CD14-positive monocyte (primary cell): ENCODE data around the gene ZNF683. TPM values are rescaled to one million over a fixed set of nuclear protein-coding genes. Genes with fewer than 3 reads are reported as not detected.

Experiments
- DNase-seq, 3 donors: peaks; one replicate each; pipeline ENCODE4 v3.0.0-alpha.2; 2011 to 2022
- H2AFZ ChIP-seq: 2 replicates; pipeline ENCODE4 v1.6.0; 2012; ENCODE audit warnings: mild to moderate bottlenecking, low read depth, low read length, inconsistent platforms; ENCODE audit not compliant: insufficient read depth, poor library complexity, severe bottlenecking
- H3K27ac ChIP-seq, 2 donors: 1 replicate in 1 of 2; 2 replicates in 1 of 2; pipeline ENCODE4 v1.5.1; 2012 to 2013; ENCODE audit warnings: low read length in 2 of 2, control low read depth in 1 of 2, inconsistent platforms in 1 of 2, low read depth in 1 of 2, mild to moderate bottlenecking in 1 of 2
- H3K27me3 ChIP-seq, 2 donors: one replicate each; pipeline versions ENCODE4 v1.6.0 to v1.6.1; 2011 to 2013; ENCODE audit warnings: low read length in 2 of 2; ENCODE audit not compliant: control insufficient read depth in 2 of 2, insufficient read depth in 2 of 2
- H3K36me3 ChIP-seq, 2 donors: replicated peaks in 1 of 2; 1 replicate in 1 of 2; 2 replicates in 1 of 2; pipeline versions ENCODE4 v1.5.1 to v1.6.1; 2012 to 2013; ENCODE audit warnings: low read length in 2 of 2, control low read depth in 1 of 2, inconsistent platforms in 1 of 2, mild to moderate bottlenecking in 1 of 2; ENCODE audit not compliant: insufficient read depth in 2 of 2, control insufficient read depth in 1 of 2
- H3K4me1 ChIP-seq, 2 donors: 1 replicate in 1 of 2; 2 replicates in 1 of 2; pipeline versions ENCODE4 v1.5.1 to v1.6.1; 2012 to 2013; ENCODE audit warnings: low read length in 2 of 2, control low read depth in 1 of 2, inconsistent platforms in 1 of 2, mild to moderate bottlenecking in 1 of 2, moderate library complexity in 1 of 2; ENCODE audit not compliant: insufficient read depth in 2 of 2, control insufficient read depth in 1 of 2
- H3K4me2 ChIP-seq: replicated peaks from 2 replicates; pipeline ENCODE3; 2012; ENCODE audit warnings: low read length, moderate library complexity, mild to moderate bottlenecking; ENCODE audit not compliant: poor library complexity, severe bottlenecking; ENCODE audit errors: extremely low read depth
- H3K4me3 ChIP-seq, 3 experiments: fragments of 200-600 bp in 1 of 3; sonication (generic) in 1 of 3; replicated peaks in 1 of 3; 1 replicate in 2 of 3; 2 replicates in 1 of 3; pipeline ENCODE4 v1.5.1; 2011 to 2013; ENCODE audit warnings: low read length in 3 of 3, mild to moderate bottlenecking in 3 of 3, control low read depth in 2 of 3, low read depth in 2 of 3, inconsistent platforms in 1 of 3, moderate library complexity in 1 of 3
- H3K79me2 ChIP-seq: 2 replicates; pipeline ENCODE4 v1.6.0; 2012; ENCODE audit warnings: mild to moderate bottlenecking, control low read depth, inconsistent platforms, low read length, moderate library complexity; ENCODE audit not compliant: insufficient read depth
- H3K9ac ChIP-seq: 2 replicates; pipeline ENCODE4 v1.6.0; 2017; ENCODE audit warnings: low read length, mild to moderate bottlenecking; ENCODE audit not compliant: insufficient read depth, poor library complexity, severe bottlenecking
- H3K9me3 ChIP-seq, 2 donors: replicated peaks in 1 of 2; 1 replicate in 1 of 2; 2 replicates in 1 of 2; pipeline versions ENCODE4 v1.5.1 to v1.6.1; 2012 to 2013; ENCODE audit warnings: low read length in 2 of 2, control low read depth in 1 of 2; ENCODE audit not compliant: control insufficient read depth in 1 of 2, insufficient read depth in 1 of 2
- H4K20me1 ChIP-seq: 2 replicates; pipeline ENCODE4 v1.6.0; 2012; ENCODE audit warnings: mild to moderate bottlenecking, low read length, control low read depth, moderate library complexity; ENCODE audit not compliant: insufficient read depth
- H3K27ac Mint-ChIP-seq, 7 donors: one replicate each; pipeline ENCODE4 v1.8.0; 2020; ENCODE audit warnings: mild to moderate bottlenecking in 7 of 7, mixed read lengths in 7 of 7, moderate library complexity in 6 of 7, inconsistent platforms in 2 of 7
- H3K27me3 Mint-ChIP-seq, 3 donors: one replicate each; pipeline ENCODE4 v1.8.0; 2021 to 2022; ENCODE audit warnings: low read depth in 3 of 3, mild to moderate bottlenecking in 3 of 3, mixed read lengths in 3 of 3, moderate library complexity in 3 of 3, inconsistent platforms in 1 of 3
- H3K36me3 Mint-ChIP-seq, 2 donors: one replicate each; pipeline ENCODE4 v1.8.0; 2020; ENCODE audit warnings: mixed read lengths in 2 of 2, inconsistent platforms in 1 of 2, mild to moderate bottlenecking in 1 of 2
- H3K4me1 Mint-ChIP-seq: one replicate; pipeline ENCODE4 v1.8.0; 2020; ENCODE audit warnings: mild to moderate bottlenecking, mixed read lengths
- H3K4me3 Mint-ChIP-seq, 2 donors: one replicate each; pipeline ENCODE4 v1.8.0; 2020; ENCODE audit warnings: mild to moderate bottlenecking in 2 of 2, mixed read lengths in 2 of 2, moderate library complexity in 1 of 2
- H3K9me3 Mint-ChIP-seq, 7 donors: one replicate each; pipeline ENCODE4 v1.8.0; 2020 to 2022; ENCODE audit warnings: mixed read lengths in 7 of 7, mild to moderate bottlenecking in 6 of 7, moderate library complexity in 6 of 7, inconsistent platforms in 2 of 7
- WGBS: methylation state at CpG from one replicate; pipeline ENCODE4 v1.1.5; 2013; ENCODE audit warnings: missing lambda C conversion rate; ENCODE audit not compliant: insufficient coverage; 5-methylcytosine and 5-hydroxymethylcytosine counted together
- intact Hi-C, 2 donors: fragments of 100-400 bp; cut with micrococcal nuclease; formaldehyde crosslinking; loops; one replicate each; pipeline versions ENCODE4 v1.15.0 to v1.15.1; 2023
- polyA plus RNA-seq, 3 donors: library from polyadenylated mRNA; depleted of rRNA in 1 of 3; unstranded in 2 of 3; stranded (reverse) in 1 of 3; fragments of 300-500 nt in 2 of 3; fragments of >200 nt in 1 of 3; fragmentation: Illumina TruSeq in 2 of 3; gene quantifications; 1 replicate in 2 of 3; 2 replicates in 1 of 3; pipeline ENCODE4 v1.2.3, GENCODE V29; 2012 to 2021
- TF ChIP-seq, protein P1 (sequence below): fragments of 200-600 bp; IDR thresholded peaks from one replicate; pipeline ENCODE4 v1.8.0; 2022; ENCODE audit warnings: antibody characterized with exemption, mild to moderate bottlenecking

The ZNF683 gene
- polyA plus RNA-seq, 3 donors = not detected

DNA sequence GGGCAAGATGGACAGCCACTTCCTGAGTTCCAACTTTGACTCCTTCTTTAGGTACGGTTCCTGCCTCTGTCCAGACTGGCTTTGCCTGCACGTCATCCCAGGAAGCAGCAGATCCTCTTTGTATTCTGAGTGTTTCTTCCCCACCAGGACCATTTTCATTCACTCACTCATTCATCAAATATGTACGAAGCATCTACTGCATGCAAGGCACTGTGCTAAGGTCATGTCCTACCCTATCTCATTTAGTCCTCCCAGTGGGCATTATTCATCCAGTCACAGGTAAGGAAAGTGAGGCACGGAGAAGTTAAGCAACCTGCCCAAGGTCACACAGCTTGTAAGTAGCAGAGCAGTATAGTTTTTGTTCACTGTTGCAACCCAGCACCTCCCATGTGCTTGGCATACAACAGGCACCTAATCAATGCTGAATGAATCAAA is 32.5 kb downstream of the ZNF683 start:
- TF ChIP-seq, protein P1, sequence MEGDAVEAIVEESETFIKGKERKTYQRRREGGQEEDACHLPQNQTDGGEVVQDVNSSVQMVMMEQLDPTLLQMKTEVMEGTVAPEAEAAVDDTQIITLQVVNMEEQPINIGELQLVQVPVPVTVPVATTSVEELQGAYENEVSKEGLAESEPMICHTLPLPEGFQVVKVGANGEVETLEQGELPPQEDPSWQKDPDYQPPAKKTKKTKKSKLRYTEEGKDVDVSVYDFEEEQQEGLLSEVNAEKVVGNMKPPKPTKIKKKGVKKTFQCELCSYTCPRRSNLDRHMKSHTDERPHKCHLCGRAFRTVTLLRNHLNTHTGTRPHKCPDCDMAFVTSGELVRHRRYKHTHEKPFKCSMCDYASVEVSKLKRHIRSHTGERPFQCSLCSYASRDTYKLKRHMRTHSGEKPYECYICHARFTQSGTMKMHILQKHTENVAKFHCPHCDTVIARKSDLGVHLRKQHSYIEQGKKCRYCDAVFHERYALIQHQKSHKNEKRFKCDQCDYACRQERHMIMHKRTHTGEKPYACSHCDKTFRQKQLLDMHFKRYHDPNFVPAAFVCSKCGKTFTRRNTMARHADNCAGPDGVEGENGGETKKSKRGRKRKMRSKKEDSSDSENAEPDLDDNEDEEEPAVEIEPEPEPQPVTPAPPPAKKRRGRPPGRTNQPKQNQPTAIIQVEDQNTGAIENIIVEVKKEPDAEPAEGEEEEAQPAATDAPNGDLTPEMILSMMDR = no peak
- H2AFZ ChIP-seq = no peak overlapping the region
- no peak overlapping the region for H3K9ac ChIP-seq
- peaks cover 14 to 46% (median 26%) of the 10 kb centered on the region in 3 donors for H3K27me3 Mint-ChIP-seq
- H3K36me3 ChIP-seq = no peaks in the 10 kb centered on the region
- 79% methylated on average over 3 of the region's 4 CpGs for WGBS
- intact Hi-C loops = no loop called here
- no peak overlapping the region for H3K4me3 ChIP-seq
- no peaks in the 10 kb centered on the region for H3K79me2 ChIP-seq
- no peaks in the 10 kb centered on the region for H3K9me3 ChIP-seq
- no peak overlapping the region for H3K27ac Mint-ChIP-seq
- H3K4me2 ChIP-seq = no peak overlapping the region
- H3K36me3 Mint-ChIP-seq = no peaks in the 10 kb centered on the region
- H3K4me1 Mint-ChIP-seq = peaks cover 13% of the 10 kb centered on the region
- H4K20me1 ChIP-seq = no peaks in the 10 kb centered on the region
- peaks cover 0 to 3% (median 0%) of the 10 kb centered on the region in 7 donors for H3K9me3 Mint-ChIP-seq
- no peak overlapping the region for H3K4me3 Mint-ChIP-seq
- DNase-seq = no peak
- peaks cover 0 to 24% of the 10 kb centered on the region in 2 donors for H3K27me3 ChIP-seq
- H3K4me1 ChIP-seq = peaks cover 14 to 19% of the 10 kb centered on the region in 2 donors
- no peak overlapping the region for H3K27ac ChIP-seq

DNA sequence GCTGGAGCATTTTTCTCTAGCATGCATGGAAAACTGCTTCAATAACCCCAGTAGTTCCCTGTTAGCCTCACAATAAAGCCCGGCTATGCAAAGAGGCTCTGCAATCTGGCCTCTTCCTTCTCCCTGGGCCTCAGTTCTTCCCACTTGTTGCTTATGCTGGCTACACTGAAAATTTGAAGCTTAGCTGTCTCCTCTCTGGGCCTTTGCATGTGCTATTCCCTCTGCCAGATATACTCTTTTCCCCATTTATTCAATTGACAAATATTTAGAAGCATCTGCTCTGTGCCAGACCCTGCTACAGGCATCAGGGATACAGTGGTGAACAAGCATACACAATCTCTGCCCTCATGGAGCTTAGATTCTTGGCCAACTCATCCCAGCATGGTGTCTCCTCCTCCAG is 33.9 kb downstream of the ZNF683 start:
- WGBS = 91% methylated on average over 1 of the region's 1 CpG
- Mint-ChIP-seq H3K4me1 (peaks cover 15% of the 10 kb centered on the region), H3K4me3 (no peak overlapping the region), H3K9me3 (peaks cover 0 to 3% (median 0%) of the 10 kb centered on the region in 7 donors), H3K27me3 (peaks cover 15 to 51% (median 33%) of the 10 kb centered on the region in 3 donors), H3K27ac (peak overlapping the region in 1 of 7 donors; percentile 58), H3K36me3 (no peaks in the 10 kb centered on the region)
- H4K20me1 ChIP-seq = no peaks in the 10 kb centered on the region
- DNase-seq = no peak
- H3K4me3 ChIP-seq = no peak overlapping the region
- H3K4me2 ChIP-seq = no peak overlapping the region
- no peak overlapping the region for H2AFZ ChIP-seq
- H3K9me3 ChIP-seq = no peaks in the 10 kb centered on the region
- H3K27me3 ChIP-seq = peaks cover 0 to 25% of the 10 kb centered on the region in 2 donors
- intact Hi-C loops = no loop called here
- H3K36me3 ChIP-seq = no peaks in the 10 kb centered on the region
- peaks cover 17 to 21% of the 10 kb centered on the region in 2 donors for H3K4me1 ChIP-seq
- TF ChIP-seq, protein P1 = no peak
- H3K27ac ChIP-seq = no peak overlapping the region
- no peaks in the 10 kb centered on the region for H3K79me2 ChIP-seq
- no peak overlapping the region for H3K9ac ChIP-seq
